Cardiac muscle cell (in vitro differentiated cells and primary cell): ENCODE measurements around the gene SALL2. TPM values are rescaled to one million over a fixed set of nuclear protein-coding genes. Genes with fewer than 3 reads are reported as not detected.

Source experiments
- DNase-seq, 2 donors: peaks; one replicate each; pipeline versions ENCODE4 v3.0.0 to v3.0.0-alpha.2; 2010 to 2017; ENCODE audit warnings: low read depth in 1 of 2, low spot score in 1 of 2
- H3K27ac ChIP-seq: fragments of 200-600 bp; sonication (generic); 2 replicates; pipeline ENCODE4 v1.5.1; 2016
- H3K27me3 ChIP-seq: fragments of 200-600 bp; sonication (generic); 2 replicates; pipeline ENCODE4 v1.6.0; 2016; ENCODE audit warnings: control low read depth
- H3K36me3 ChIP-seq: fragments of 200-600 bp; sonication (generic); 2 replicates; pipeline ENCODE4 v1.5.1; 2016; ENCODE audit warnings: control low read depth
- H3K4me1 ChIP-seq: fragments of 200-600 bp; sonication (generic); 2 replicates; pipeline ENCODE4 v1.8.1; 2017; ENCODE audit warnings: low read depth, mild to moderate bottlenecking, mixed run types
- H3K4me3 ChIP-seq: fragments of 200-600 bp; sonication (generic); 2 replicates; pipeline ENCODE4 v1.5.1; 2016; ENCODE audit warnings: mild to moderate bottlenecking
- H3K9me3 ChIP-seq: fragments of 200-600 bp; sonication (generic); 2 replicates; pipeline ENCODE4 v1.5.1; 2017; ENCODE audit warnings: low read depth, mild to moderate bottlenecking, control low read depth
- CTCF ChIP-seq: IDR thresholded peaks from 2 replicates; pipeline ENCODE4 v1.5.1; 2012; ENCODE audit warnings: low read depth, mild to moderate bottlenecking, low read length
- polyA plus RNA-seq: library from polyadenylated mRNA; unstranded; fragments of >200 nt; fragmentation: Nextera tagmentation; extraction: Ambion mirVana; gene quantifications from 2 replicates; pipeline ENCODE4 v1.2.1, GENCODE V29; 2016
- total RNA-seq: library from RNA; depleted of rRNA; stranded (reverse); fragments of >200 nt; gene quantifications from 2 replicates; pipeline ENCODE4 v1.2.3, GENCODE V29; 2016

Gene SALL2
- total and polyA plus RNA-seq, 2 experiments from 2014 or later = 32.5 to 74.6 TPM

GRCh38 chr14:21475767-21476522 lies 50.2 kb downstream of the SALL2 start:
- peak overlapping the region; percentile 77 for H3K27ac ChIP-seq
- H3K27me3 ChIP-seq = no peaks in the 10 kb centered on the region
- DNase-seq = no peak
- peaks cover 10% of the 10 kb centered on the region for H3K36me3 ChIP-seq
- peak overlapping the region; percentile 94 for H3K4me3 ChIP-seq
- no peak for TF ChIP-seq CTCF
- H3K4me1 ChIP-seq = peaks cover 10% of the 10 kb centered on the region
- H3K9me3 ChIP-seq = no peaks in the 10 kb centered on the region

Other genes with a start within 250 kb of the SALL2 start
- 0.14 TPM in 1 of 2 replicates, not detected in the other for gene RPGRIP1, start 246.3 kb downstream of the SALL2 start, total RNA-seq
- 0.31 TPM in 1 of 2 replicates, not detected in the other for gene RPGRIP1, start 246.3 kb downstream of the SALL2 start, polyA plus RNA-seq
- 42.5 and 61.2 TPM in 2 replicates for gene SUPT16H, start 142.3 kb downstream of the SALL2 start, total RNA-seq
- 61.7 and 86.0 TPM in 2 replicates for gene SUPT16H, start 142.3 kb downstream of the SALL2 start, polyA plus RNA-seq
- 59.2 and 71.4 TPM in 2 replicates for gene CHD8, start 70.2 kb downstream of the SALL2 start, total RNA-seq
- 25.2 and 36.7 TPM in 2 replicates for gene CHD8, start 70.2 kb downstream of the SALL2 start, polyA plus RNA-seq
- gene RAB2B, start 49.4 kb downstream of the SALL2 start, total RNA-seq = 28.5 and 29.7 TPM in 2 replicates
- gene RAB2B, start 49.4 kb downstream of the SALL2 start, polyA plus RNA-seq = 17.8 and 28.5 TPM in 2 replicates
- 34.3 and 37.8 TPM in 2 replicates for gene TOX4, start 49.2 kb downstream of the SALL2 start, total RNA-seq
- 42.3 and 45.2 TPM in 2 replicates for gene TOX4, start 49.2 kb downstream of the SALL2 start, polyA plus RNA-seq
- gene METTL3, start 15.0 kb downstream of the SALL2 start, total RNA-seq = 57.9 and 69.2 TPM in 2 replicates
- 59.7 and 63.9 TPM in 2 replicates for gene METTL3, start 15.0 kb downstream of the SALL2 start, polyA plus RNA-seq
- gene OR10G3, start 53.7 kb upstream of the SALL2 start, total RNA-seq = not detected in 2 replicates
- gene OR10G3, start 53.7 kb upstream of the SALL2 start, polyA plus RNA-seq = not detected in 2 replicates
- not detected in 2 replicates for gene OR10G2, start 108.6 kb upstream of the SALL2 start, total RNA-seq
- gene OR10G2, start 108.6 kb upstream of the SALL2 start, polyA plus RNA-seq = not detected in 2 replicates
- gene OR4E2, start 127.5 kb upstream of the SALL2 start, total RNA-seq = not detected in 2 replicates
- not detected in 2 replicates for gene OR4E2, start 127.5 kb upstream of the SALL2 start, polyA plus RNA-seq
- not detected in 2 replicates for gene OR4E1, start 147.5 kb upstream of the SALL2 start, total RNA-seq
- gene OR4E1, start 147.5 kb upstream of the SALL2 start, polyA plus RNA-seq = not detected in 2 replicates